ENCODE data around the gene BCAS1. TPM values are rescaled to one million over a fixed set of nuclear protein-coding genes. Genes with fewer than 3 reads are reported as not detected.

BCAS1 gene
- total RNA-seq, 1 experiment from 2014 or later, result 4.0 TPM

DNA sequence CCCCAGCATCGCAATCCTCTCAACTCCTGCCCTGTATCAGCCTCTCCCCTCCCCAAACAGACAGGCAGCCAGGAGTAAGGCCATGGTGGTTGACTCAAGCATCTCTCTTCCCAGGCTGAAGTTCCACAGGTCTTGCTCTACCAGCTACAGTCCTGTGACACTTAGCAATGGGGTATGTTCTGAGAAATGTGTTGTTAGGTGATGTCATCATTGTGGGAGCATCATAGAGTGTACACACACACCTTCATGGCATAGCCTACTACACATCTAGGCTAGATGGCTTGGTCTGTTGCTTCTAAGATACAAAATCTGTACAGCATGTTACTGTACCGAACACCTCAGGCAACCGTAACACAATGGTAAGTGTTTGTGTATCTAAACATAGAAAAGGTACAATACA lies 29.5 kb upstream of the BCAS1 start:
- H3K27ac ChIP-seq, result no peak overlapping the region
- no peak overlapping the region for H3K4me3 ChIP-seq
- ChIA-PET POLR2A (ENCODE audit: unreplicated experiment) (no interaction called here), CTCF (no interaction called here)
- H3K4me1 ChIP-seq (replicated peaks; ENCODE audit: insufficient read depth), result peaks cover 8% of the 10 kb centered on the region; the same call in 1 of the 2 replicates
- no peaks in the 10 kb centered on the region for H3K36me3 ChIP-seq (ENCODE audit: low read depth)
- TF ChIP-seq, protein P1, sequence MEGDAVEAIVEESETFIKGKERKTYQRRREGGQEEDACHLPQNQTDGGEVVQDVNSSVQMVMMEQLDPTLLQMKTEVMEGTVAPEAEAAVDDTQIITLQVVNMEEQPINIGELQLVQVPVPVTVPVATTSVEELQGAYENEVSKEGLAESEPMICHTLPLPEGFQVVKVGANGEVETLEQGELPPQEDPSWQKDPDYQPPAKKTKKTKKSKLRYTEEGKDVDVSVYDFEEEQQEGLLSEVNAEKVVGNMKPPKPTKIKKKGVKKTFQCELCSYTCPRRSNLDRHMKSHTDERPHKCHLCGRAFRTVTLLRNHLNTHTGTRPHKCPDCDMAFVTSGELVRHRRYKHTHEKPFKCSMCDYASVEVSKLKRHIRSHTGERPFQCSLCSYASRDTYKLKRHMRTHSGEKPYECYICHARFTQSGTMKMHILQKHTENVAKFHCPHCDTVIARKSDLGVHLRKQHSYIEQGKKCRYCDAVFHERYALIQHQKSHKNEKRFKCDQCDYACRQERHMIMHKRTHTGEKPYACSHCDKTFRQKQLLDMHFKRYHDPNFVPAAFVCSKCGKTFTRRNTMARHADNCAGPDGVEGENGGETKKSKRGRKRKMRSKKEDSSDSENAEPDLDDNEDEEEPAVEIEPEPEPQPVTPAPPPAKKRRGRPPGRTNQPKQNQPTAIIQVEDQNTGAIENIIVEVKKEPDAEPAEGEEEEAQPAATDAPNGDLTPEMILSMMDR (conservative IDR thresholded peaks at IDR 0.05), result no peak
- no peak for TF ChIP-seq EZH2 (IDR thresholded peaks at IDR 0.05; ENCODE audit: low read depth)
- intact Hi-C loops (cut with micrococcal nuclease; ENCODE audit: unreplicated experiment), result no loop called here
- no peaks in the 10 kb centered on the region for H4K20me1 ChIP-seq (ENCODE audit: insufficient read depth)
- no peaks in the 10 kb centered on the region; the same call in 1 of the 2 replicates for H3F3A ChIP-seq (ENCODE audit: insufficient read depth, low read depth)
- H3K9me3 ChIP-seq (ENCODE audit: insufficient read depth, low read depth), result 0 out of 2 replicates have a peak, but pooled peaks cover 3% of the 10 kb centered on the region
- no peak for DNase-seq
- BruUV-seq (replicated peaks), result no TSS peak
- H3K4me2 ChIP-seq, result no peak overlapping the region
- no peaks in the 10 kb centered on the region for H3K9me2 ChIP-seq (ENCODE audit: insufficient read depth)
- H3K27me3 ChIP-seq (ENCODE audit: insufficient read depth, low read depth), result no peaks in the 10 kb centered on the region
- no peaks in the 10 kb centered on the region for H3K79me2 ChIP-seq (ENCODE audit: low read depth)
- no peak overlapping the region for H2AFZ ChIP-seq

DNA sequence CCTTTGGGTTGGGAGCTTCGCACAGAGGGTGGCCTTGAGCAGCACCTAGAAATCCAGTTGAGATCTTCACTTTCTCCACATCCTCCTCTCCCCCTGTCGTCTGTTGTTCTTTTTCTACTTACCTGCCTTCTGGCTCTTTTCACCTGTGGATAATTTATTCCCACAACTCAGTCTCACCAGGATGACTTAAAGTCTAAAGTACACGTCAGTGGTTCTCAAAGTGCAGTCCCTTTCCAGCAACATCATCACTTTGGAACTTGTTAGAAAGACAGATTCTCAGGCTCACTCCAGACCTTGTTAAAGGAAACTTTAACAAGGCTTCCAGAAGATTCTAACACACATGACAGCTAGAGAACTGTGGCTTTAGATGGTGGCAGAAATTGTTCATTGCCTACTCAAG lies 27.7 kb upstream of the BCAS1 start:
- POLR2A ChIA-PET (ENCODE audit: unreplicated experiment), result interaction anchor here (0.7 kb wide), 1 partner anchor 86 kb away, joined by 4 read pairs; no protein-coding TSS in a partner anchor
- H3K27ac ChIP-seq, result no peak overlapping the region

DNA sequence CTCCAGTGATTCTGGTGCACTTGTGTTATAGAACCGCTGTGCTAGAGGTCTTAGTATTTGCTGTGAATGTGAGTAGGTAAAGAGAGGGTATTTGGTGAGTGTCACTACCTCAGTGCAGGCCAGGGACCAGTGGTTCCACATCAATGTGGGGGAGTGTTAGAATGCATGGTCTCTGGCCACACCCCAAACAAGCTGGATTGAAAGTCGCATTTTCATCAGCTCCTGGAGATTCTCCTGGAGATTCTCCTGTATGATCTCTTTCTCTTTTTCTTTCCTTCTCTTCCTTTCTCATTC lies 26.8 kb upstream of the BCAS1 start:
- DNase-seq, result no peak
- TF ChIP-seq, protein P1 (conservative IDR thresholded peaks at IDR 0.05), result no peak
- TF ChIP-seq EZH2 (IDR thresholded peaks at IDR 0.05; ENCODE audit: low read depth), result no peak
- Histone ChIP-seq H3K4me2 (no peak overlapping the region), H3K4me1 (replicated peaks; ENCODE audit: insufficient read depth) (peaks cover 8% of the 10 kb centered on the region; the same call in 1 of the 2 replicates), H3K4me3 (no peak overlapping the region), H3K9me2 (ENCODE audit: insufficient read depth) (no peaks in the 10 kb centered on the region), H3K27ac (no peak overlapping the region; the same call in 1 of the 2 replicates), H3F3A (ENCODE audit: insufficient read depth, low read depth) (no peaks in the 10 kb centered on the region), H4K20me1 (ENCODE audit: insufficient read depth) (no peaks in the 10 kb centered on the region), H3K79me2 (ENCODE audit: low read depth) (no peaks in the 10 kb centered on the region), H3K36me3 (ENCODE audit: low read depth) (no peaks in the 10 kb centered on the region), H3K27me3 (ENCODE audit: insufficient read depth, low read depth) (no peaks in the 10 kb centered on the region), H3K9me3 (ENCODE audit: insufficient read depth, low read depth) (no peaks in the 10 kb centered on the region), H2AFZ (no peak overlapping the region)
- no TSS peak for BruUV-seq (replicated peaks)
- intact Hi-C loops (cut with micrococcal nuclease; ENCODE audit: unreplicated experiment), result no loop called here
- POLR2A ChIA-PET (ENCODE audit: unreplicated experiment), result no interaction called here
- CTCF ChIA-PET, result interaction anchor here (0.6 to 1.8 kb wide), 6 partner anchors 9 to 549 kb away, joined by 3 to 10 read pairs (median 5); no protein-coding TSS in a partner anchor

More for the DNA sequence above, 27.7 kb upstream of the BCAS1 start:
- H3K36me3 ChIP-seq (ENCODE audit: low read depth), result no peaks in the 10 kb centered on the region
- no peak overlapping the region for H3K4me2 ChIP-seq
- no TSS peak for BruUV-seq (replicated peaks)
- intact Hi-C loops (cut with micrococcal nuclease; ENCODE audit: unreplicated experiment), result no loop called here
- H3K9me3 ChIP-seq (ENCODE audit: insufficient read depth, low read depth), result 0 out of 2 replicates have a peak, but pooled peaks cover 3% of the 10 kb centered on the region
- no peak for TF ChIP-seq EZH2 (IDR thresholded peaks at IDR 0.05; ENCODE audit: low read depth)
- TF ChIP-seq, protein P1 (conservative IDR thresholded peaks at IDR 0.05), result no peak
- no peaks in the 10 kb centered on the region for H3K79me2 ChIP-seq (ENCODE audit: low read depth)
- no peaks in the 10 kb centered on the region for H3F3A ChIP-seq (ENCODE audit: insufficient read depth, low read depth)
- CTCF ChIA-PET, result interaction anchor here (0.6 to 1.6 kb wide), 4 partner anchors 30 to 100 kb away, joined by 3 to 8 read pairs (median 7); no protein-coding TSS in a partner anchor
- H3K27me3 ChIP-seq (ENCODE audit: insufficient read depth, low read depth), result no peaks in the 10 kb centered on the region
- H3K9me2 ChIP-seq (ENCODE audit: insufficient read depth), result no peaks in the 10 kb centered on the region
- no peak overlapping the region for H3K4me3 ChIP-seq
- no peak for DNase-seq
- H4K20me1 ChIP-seq (ENCODE audit: insufficient read depth), result no peaks in the 10 kb centered on the region
- H2AFZ ChIP-seq, result no peak overlapping the region; the same call in 1 of the 2 replicates
- H3K4me1 ChIP-seq (replicated peaks; ENCODE audit: insufficient read depth), result peaks cover 8% of the 10 kb centered on the region; the same call in 1 of the 2 replicates
